Loucy (cell line): Measurements from ENCODE around the gene MTCH1.
"Not testable (repeated sequence)": the region's sequence is repeated elsewhere in the genome, so short reads cannot be mapped to it uniquely, and the experiment has no call there.

Experiments
- H2AFZ ChIP-seq: fragments of 200-600 bp; sonication (generic); 2 replicates; pipeline ENCODE4 v1.6.0; 2016; ENCODE audit warnings: antibody characterized with exemption, mild to moderate bottlenecking, low read length, moderate library complexity
- H3F3A ChIP-seq: fragments of 200-600 bp; 2 replicates; pipeline ENCODE4 v1.6.0; 2016; ENCODE audit warnings: antibody characterized with exemption, low read depth, mild to moderate bottlenecking
- H3K27me3 ChIP-seq: fragments of 200-600 bp; sonication (generic); 2 replicates; pipeline ENCODE4 v1.6.1; 2014; ENCODE audit warnings: low read length, mild to moderate bottlenecking; ENCODE audit not compliant: insufficient read depth, poor library complexity, severe bottlenecking
- H3K36me3 ChIP-seq: fragments of 200-600 bp; sonication (generic); 2 replicates; pipeline ENCODE4 v1.6.1; 2016; ENCODE audit warnings: low read length; ENCODE audit not compliant: insufficient read depth
- H3K4me1 ChIP-seq: fragments of 200-600 bp; sonication (generic); 2 replicates; pipeline ENCODE4 v1.5.1; 2014; ENCODE audit warnings: low read length, mild to moderate bottlenecking; ENCODE audit not compliant: insufficient read depth, poor library complexity, severe bottlenecking
- H3K4me2 ChIP-seq: fragments of 200-600 bp; sonication (generic); 2 replicates; pipeline ENCODE4 v1.6.0; 2014; ENCODE audit warnings: antibody characterized with exemption, low read length, low read depth, mild to moderate bottlenecking; ENCODE audit not compliant: poor library complexity, severe bottlenecking
- H3K4me3 ChIP-seq: fragments of 200-600 bp; sonication (generic); 2 replicates; pipeline ENCODE4 v1.5.1; 2014; ENCODE audit warnings: low read length, mild to moderate bottlenecking, mixed read lengths; ENCODE audit not compliant: poor library complexity, severe bottlenecking
- H3K79me2 ChIP-seq: fragments of 200-600 bp; sonication (generic); 2 replicates; pipeline ENCODE4 v1.6.1; 2014; ENCODE audit warnings: low read length; ENCODE audit not compliant: insufficient read depth
- H3K9ac ChIP-seq: fragments of 200-600 bp; sonication (generic); 2 replicates; pipeline ENCODE4 v1.6.0; 2014; ENCODE audit warnings: mild to moderate bottlenecking, low read depth, low read length, moderate library complexity; ENCODE audit not compliant: poor library complexity, severe bottlenecking
- H3K9me2 ChIP-seq: fragments of 200-600 bp; sonication (generic); replicated peaks from 2 replicates; pipeline ENCODE4 v1.6.1; 2016; ENCODE audit warnings: low read depth, low read length, mixed read lengths
- H3K9me3 ChIP-seq: fragments of 200-600 bp; sonication (generic); 2 replicates; pipeline ENCODE4 v1.6.1; 2014; ENCODE audit warnings: mild to moderate bottlenecking, antibody characterized with exemption, low read length, low read depth; ENCODE audit not compliant: insufficient read depth
- H4K20me1 ChIP-seq: fragments of 200-600 bp; sonication (generic); 2 replicates; pipeline ENCODE4 v1.6.0; 2014; ENCODE audit warnings: antibody characterized with exemption, low read length, mild to moderate bottlenecking; ENCODE audit not compliant: insufficient read depth, poor library complexity, severe bottlenecking
- EZH2phosphoT487 ChIP-seq: fragments of 200-600 bp; IDR thresholded peaks from 2 replicates; pipeline ENCODE4 v1.6.1; 2018; ENCODE audit warnings: antibody characterized with exemption, mild to moderate bottlenecking, moderate library complexity, borderline replicate concordance
- TF ChIP-seq, protein P1 (sequence below): fragments of 200-600 bp; sonication (generic); conservative IDR thresholded peaks from 2 replicates; pipeline ENCODE4 v1.5.1; 2014; ENCODE audit warnings: mild to moderate bottlenecking, antibody characterized with exemption, low read length

The MTCH1 gene

DNA sequence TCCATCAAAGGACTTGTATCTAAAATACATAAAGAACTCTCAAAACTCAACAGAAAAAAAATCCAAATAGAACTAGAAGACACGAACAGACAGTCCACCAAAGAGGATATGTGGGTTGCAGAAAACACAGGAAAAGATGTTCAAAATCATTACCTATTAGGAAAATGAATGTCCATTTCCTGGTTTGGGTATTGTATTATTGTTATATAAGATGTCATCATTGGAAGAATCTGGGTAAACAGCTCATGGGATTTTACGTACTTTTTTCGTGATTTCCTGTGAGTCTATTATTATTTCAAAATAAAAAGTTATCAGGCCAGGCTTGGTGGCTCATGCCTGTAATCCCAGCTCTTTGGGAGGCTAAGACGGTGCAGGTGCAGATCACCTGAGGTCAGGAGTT, 40.7 kb downstream of the MTCH1 start:
- Histone ChIP-seq H3K9ac (no peak overlapping the region), H3K27me3 (no peaks in the 10 kb centered on the region), H3F3A (no peaks in the 10 kb centered on the region), H3K79me2 (no peaks in the 10 kb centered on the region), H2AFZ (no peak overlapping the region), H3K9me2 (no peaks in the 10 kb centered on the region), H3K4me1 (peaks cover 31% of the 10 kb centered on the region), H3K4me2 (no peak overlapping the region), H3K36me3 (no peaks in the 10 kb centered on the region), H3K4me3 (no peak overlapping the region), H4K20me1 (no peaks in the 10 kb centered on the region), H3K9me3 (no peaks in the 10 kb centered on the region)
- TF ChIP-seq, protein P1, sequence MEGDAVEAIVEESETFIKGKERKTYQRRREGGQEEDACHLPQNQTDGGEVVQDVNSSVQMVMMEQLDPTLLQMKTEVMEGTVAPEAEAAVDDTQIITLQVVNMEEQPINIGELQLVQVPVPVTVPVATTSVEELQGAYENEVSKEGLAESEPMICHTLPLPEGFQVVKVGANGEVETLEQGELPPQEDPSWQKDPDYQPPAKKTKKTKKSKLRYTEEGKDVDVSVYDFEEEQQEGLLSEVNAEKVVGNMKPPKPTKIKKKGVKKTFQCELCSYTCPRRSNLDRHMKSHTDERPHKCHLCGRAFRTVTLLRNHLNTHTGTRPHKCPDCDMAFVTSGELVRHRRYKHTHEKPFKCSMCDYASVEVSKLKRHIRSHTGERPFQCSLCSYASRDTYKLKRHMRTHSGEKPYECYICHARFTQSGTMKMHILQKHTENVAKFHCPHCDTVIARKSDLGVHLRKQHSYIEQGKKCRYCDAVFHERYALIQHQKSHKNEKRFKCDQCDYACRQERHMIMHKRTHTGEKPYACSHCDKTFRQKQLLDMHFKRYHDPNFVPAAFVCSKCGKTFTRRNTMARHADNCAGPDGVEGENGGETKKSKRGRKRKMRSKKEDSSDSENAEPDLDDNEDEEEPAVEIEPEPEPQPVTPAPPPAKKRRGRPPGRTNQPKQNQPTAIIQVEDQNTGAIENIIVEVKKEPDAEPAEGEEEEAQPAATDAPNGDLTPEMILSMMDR: no peak
- TF ChIP-seq EZH2phosphoT487: no peak

DNA sequence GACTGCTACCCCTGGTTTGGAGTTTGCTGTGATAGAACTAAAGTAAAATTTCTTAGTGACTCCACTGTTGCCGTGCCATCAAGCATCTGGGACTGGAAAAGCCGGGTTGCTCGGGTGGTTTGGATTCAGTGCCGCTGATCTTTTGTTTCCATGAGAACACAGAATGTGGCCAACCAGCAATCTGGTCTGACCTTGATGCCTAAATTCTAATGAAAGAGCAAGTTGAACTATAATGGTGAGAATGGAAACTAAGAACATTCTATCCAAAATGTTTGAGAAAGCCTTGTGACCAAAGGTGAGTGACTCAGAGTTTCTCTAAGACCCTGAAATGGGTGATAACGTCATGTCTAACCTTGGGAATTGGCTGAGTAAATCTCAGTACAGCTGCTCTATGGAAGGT, 41.3 kb downstream of the MTCH1 start:
- Histone ChIP-seq H3K4me1 (peaks cover 30% of the 10 kb centered on the region), H3K9me3 (no peaks in the 10 kb centered on the region), H3K79me2 (no peaks in the 10 kb centered on the region), H3K9me2 (no peaks in the 10 kb centered on the region), H3K36me3 (no peaks in the 10 kb centered on the region), H3F3A (no peaks in the 10 kb centered on the region), H2AFZ (no peak overlapping the region), H3K4me2 (no peak overlapping the region), H4K20me1 (no peaks in the 10 kb centered on the region), H3K27me3 (no peaks in the 10 kb centered on the region), H3K9ac (no peak overlapping the region), H3K4me3 (no peak overlapping the region)
- TF ChIP-seq EZH2phosphoT487: no peak
- TF ChIP-seq, protein P1: no peak

DNA sequence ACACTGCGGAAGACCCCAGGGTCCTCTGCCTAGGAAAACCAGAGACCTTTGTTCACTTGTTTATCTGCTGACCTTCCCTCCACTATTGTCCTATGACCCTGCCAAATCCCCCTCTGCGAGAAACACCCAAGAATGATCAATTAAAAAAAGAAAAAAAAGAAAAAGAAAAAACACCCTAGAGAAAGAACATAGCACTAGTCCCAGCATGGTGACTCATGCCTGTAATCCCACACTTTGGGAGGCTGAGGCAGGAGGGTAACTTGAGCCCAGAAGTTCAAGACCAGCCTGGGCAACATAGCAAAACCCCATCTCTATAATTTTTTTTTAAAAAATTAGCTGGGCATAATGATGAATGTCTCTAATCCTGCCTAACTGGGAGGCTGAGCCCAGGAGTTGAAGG, 43.7 kb downstream of the MTCH1 start:
- not testable (repeated sequence) for H3K9me3 ChIP-seq, H3K27me3 ChIP-seq

DNA sequence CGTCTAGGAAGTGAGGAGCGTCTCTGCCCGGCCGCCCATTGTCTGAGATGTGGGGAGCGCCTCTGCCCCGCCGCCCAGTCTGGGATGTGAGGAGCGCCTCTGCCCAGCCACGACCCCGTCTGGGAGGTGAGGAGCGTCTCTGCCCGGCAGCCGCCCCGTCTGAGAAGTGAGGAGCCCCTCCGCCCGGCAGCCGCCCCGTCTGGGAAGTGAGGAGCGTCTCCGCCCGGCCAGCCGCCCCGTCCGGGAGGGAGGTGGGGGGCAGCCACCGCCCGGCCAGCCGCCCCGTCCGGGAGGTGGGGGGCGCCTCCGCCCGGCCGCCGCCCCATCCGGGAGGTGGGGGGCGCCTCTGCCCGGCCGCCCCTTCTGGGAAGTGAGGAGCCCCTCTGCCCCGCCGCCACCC, 44.4 kb downstream of the MTCH1 start:
- H3F3A ChIP-seq, H3K9me3 ChIP-seq, H3K27me3 ChIP-seq, H3K9me2 ChIP-seq, H3K4me3 ChIP-seq, H2AFZ ChIP-seq, H3K79me2 ChIP-seq, H3K4me2 ChIP-seq, H3K9ac ChIP-seq, H3K4me1 ChIP-seq, H4K20me1 ChIP-seq, H3K36me3 ChIP-seq: not testable (repeated sequence)

More for the DNA sequence above, 43.7 kb downstream of the MTCH1 start:
- H3K9me2 ChIP-seq, H3F3A ChIP-seq, H4K20me1 ChIP-seq, H3K36me3 ChIP-seq, H3K9ac ChIP-seq, H3K4me1 ChIP-seq, H3K4me3 ChIP-seq, H3K4me2 ChIP-seq, H2AFZ ChIP-seq, H3K79me2 ChIP-seq: not testable (repeated sequence)
